ENCODE measurements around the gene ADAMTSL3.

ADAMTSL3 gene

GRCh38 chr15:83930392-83931212, 276.7 kb downstream of the ADAMTSL3 start:
- Histone ChIP-seq H3K4me3 (ENCODE audit: low read length, poor library complexity, severe bottlenecking) (no peak overlapping the region), H3F3A (ENCODE audit: low read depth) (no peaks in the 10 kb centered on the region), H3K79me2 (ENCODE audit: insufficient read depth, low read length) (no peaks in the 10 kb centered on the region), H3K9me2 (replicated peaks; ENCODE audit: low read depth, low read length) (no peaks in the 10 kb centered on the region), H2AFZ (ENCODE audit: low read length) (no peak overlapping the region), H3K36me3 (ENCODE audit: insufficient read depth, low read length) (no peaks in the 10 kb centered on the region), H4K20me1 (ENCODE audit: insufficient read depth, low read length, poor library complexity, severe bottlenecking) (no peaks in the 10 kb centered on the region), H3K9me3 (ENCODE audit: insufficient read depth, low read depth, low read length) (no peaks in the 10 kb centered on the region), H3K4me2 (ENCODE audit: low read depth, low read length, poor library complexity, severe bottlenecking) (no peak overlapping the region), H3K27me3 (ENCODE audit: insufficient read depth, low read length, poor library complexity, severe bottlenecking) (no peaks in the 10 kb centered on the region), H3K4me1 (ENCODE audit: insufficient read depth, low read length, poor library complexity, severe bottlenecking) (no peaks in the 10 kb centered on the region), H3K9ac (ENCODE audit: low read depth, low read length, poor library complexity, severe bottlenecking) (no peak overlapping the region)
- TF ChIP-seq EZH2phosphoT487 (IDR thresholded peaks at IDR 0.05; ENCODE audit: borderline replicate concordance) (no peak), CTCF (conservative IDR thresholded peaks at IDR 0.05; ENCODE audit: low read length) (no peak)

GRCh38 chr15:83935774-83936173, 281.9 kb downstream of the ADAMTSL3 start:
- Histone ChIP-seq H3K9me3 (ENCODE audit: insufficient read depth, low read depth, low read length) (no peaks in the 10 kb centered on the region), H2AFZ (ENCODE audit: low read length) (no peak overlapping the region), H3K9me2 (replicated peaks; ENCODE audit: low read depth, low read length) (no peaks in the 10 kb centered on the region), H3K27me3 (ENCODE audit: insufficient read depth, low read length, poor library complexity, severe bottlenecking) (no peaks in the 10 kb centered on the region), H3K4me2 (ENCODE audit: low read depth, low read length, poor library complexity, severe bottlenecking) (no peak overlapping the region), H3F3A (ENCODE audit: low read depth) (no peaks in the 10 kb centered on the region), H3K79me2 (ENCODE audit: insufficient read depth, low read length) (no peaks in the 10 kb centered on the region), H4K20me1 (ENCODE audit: insufficient read depth, low read length, poor library complexity, severe bottlenecking) (no peaks in the 10 kb centered on the region), H3K9ac (ENCODE audit: low read depth, low read length, poor library complexity, severe bottlenecking) (no peak overlapping the region), H3K4me1 (ENCODE audit: insufficient read depth, low read length, poor library complexity, severe bottlenecking) (no peaks in the 10 kb centered on the region), H3K36me3 (ENCODE audit: insufficient read depth, low read length) (no peaks in the 10 kb centered on the region), H3K4me3 (ENCODE audit: low read length, poor library complexity, severe bottlenecking) (no peak overlapping the region)
- no peak for TF ChIP-seq EZH2phosphoT487 (IDR thresholded peaks at IDR 0.05; ENCODE audit: borderline replicate concordance)
- TF ChIP-seq CTCF (conservative IDR thresholded peaks at IDR 0.05; ENCODE audit: low read length): no peak

GRCh38 chr15:83940136-83940535, 286.2 kb downstream of the ADAMTSL3 start:
- H3F3A ChIP-seq (ENCODE audit: low read depth): no peaks in the 10 kb centered on the region
- no peaks in the 10 kb centered on the region for H3K9me2 ChIP-seq (replicated peaks; ENCODE audit: low read depth, low read length)
- no peak overlapping the region for H2AFZ ChIP-seq (ENCODE audit: low read length)

More at GRCh38 chr15:83940136-83940535, 286.2 kb downstream of the ADAMTSL3 start:
- no peak for TF ChIP-seq CTCF (conservative IDR thresholded peaks at IDR 0.05; ENCODE audit: low read length)
- TF ChIP-seq EZH2phosphoT487 (IDR thresholded peaks at IDR 0.05; ENCODE audit: borderline replicate concordance): no peak
- Histone ChIP-seq H3K4me2 (ENCODE audit: low read depth, low read length, poor library complexity, severe bottlenecking) (no peak overlapping the region), H3K4me1 (ENCODE audit: insufficient read depth, low read length, poor library complexity, severe bottlenecking) (no peaks in the 10 kb centered on the region), H3K79me2 (ENCODE audit: insufficient read depth, low read length) (no peaks in the 10 kb centered on the region), H3K36me3 (ENCODE audit: insufficient read depth, low read length) (no peaks in the 10 kb centered on the region), H3K4me3 (ENCODE audit: low read length, poor library complexity, severe bottlenecking) (no peak overlapping the region), H4K20me1 (ENCODE audit: insufficient read depth, low read length, poor library complexity, severe bottlenecking) (no peaks in the 10 kb centered on the region), H3K9ac (ENCODE audit: low read depth, low read length, poor library complexity, severe bottlenecking) (no peak overlapping the region), H3K9me3 (ENCODE audit: insufficient read depth, low read depth, low read length) (no peaks in the 10 kb centered on the region), H3K27me3 (ENCODE audit: insufficient read depth, low read length, poor library complexity, severe bottlenecking) (no peaks in the 10 kb centered on the region)
